ENCODE data around the gene LONP2.

The LONP2 gene

DNA sequence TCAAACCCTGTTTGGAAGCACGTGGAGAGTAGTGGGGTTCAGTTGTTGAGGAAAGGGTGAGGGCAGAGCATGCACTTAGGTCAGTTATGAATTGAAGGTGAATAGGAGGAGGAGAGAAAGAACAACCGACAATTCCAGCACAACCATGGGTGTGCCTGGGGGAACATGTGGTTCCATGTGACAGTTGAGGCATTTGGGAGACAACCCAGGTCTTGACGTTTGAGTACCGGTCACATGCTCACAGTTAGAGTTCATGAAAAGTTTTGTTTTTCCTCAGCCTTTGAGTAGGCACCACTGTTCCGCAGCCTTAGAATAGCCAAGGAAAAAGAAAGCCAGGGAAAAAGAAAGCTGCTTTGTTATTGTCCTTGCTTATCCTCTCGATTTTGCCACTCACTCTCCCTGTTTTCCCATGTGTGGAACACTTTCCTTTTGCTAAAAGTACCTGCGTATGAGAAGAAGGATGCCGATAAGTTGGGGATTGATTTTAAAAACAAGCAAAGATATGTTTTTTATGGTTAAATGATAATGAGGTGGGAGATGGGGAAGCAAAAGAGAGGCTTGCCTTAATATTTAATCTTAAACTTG is 28.8 kb downstream of the LONP2 start:
- Histone ChIP-seq H3K36me3 (peaks cover 3 to 14% (median 10%) of the 10 kb centered on the region in 3 donors), H3K27me3 (no peaks in the 10 kb centered on the region), H3K4me1 (peaks cover 0 to 24% (median 14%) of the 10 kb centered on the region in 4 donors), H3K4me3 (peak overlapping the region; percentile 23 to 24), H3K27ac (peak overlapping the region; percentile 77 to 81), H3K9me3 (no peaks in the 10 kb centered on the region)
- intact Hi-C loops (cut with DNase I; ENCODE audit: low total_unique reads) = no loop called here
- TF ChIP-seq CTCF (IDR thresholded peaks at IDR 0.05) = no peak
- DNase-seq = peak; percentile 46 to 80

DNA sequence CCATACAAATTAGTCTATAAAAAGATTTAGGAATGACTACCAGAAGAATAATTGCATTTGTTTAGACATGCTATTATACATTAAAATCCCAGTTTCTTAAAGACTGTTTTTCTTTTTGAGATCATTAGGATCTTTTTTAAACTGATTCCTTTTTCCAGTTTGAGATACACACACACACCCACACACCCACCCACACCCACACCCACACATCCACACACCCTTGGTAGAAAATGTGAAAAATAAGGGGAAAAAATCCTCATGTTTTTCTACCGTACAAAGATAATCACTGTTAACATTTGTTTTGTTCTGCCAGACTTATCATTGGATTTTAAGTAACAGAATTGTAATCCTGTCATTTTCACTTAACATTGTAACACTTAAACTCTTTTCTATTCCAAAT is 30.4 kb downstream of the LONP2 start:
- Histone ChIP-seq H3K27ac (peak overlapping the region in 1 of 2 donors; percentile 81), H3K9me3 (no peaks in the 10 kb centered on the region), H3K4me3 (no peak overlapping the region), H3K4me1 (peaks cover 0 to 29% (median 16%) of the 10 kb centered on the region in 4 donors), H3K27me3 (no peaks in the 10 kb centered on the region), H3K36me3 (peaks cover 3 to 11% (median 10%) of the 10 kb centered on the region in 3 donors)
- no peak for DNase-seq
- TF ChIP-seq CTCF (IDR thresholded peaks at IDR 0.05) = no peak
- intact Hi-C loops (cut with DNase I; ENCODE audit: low total_unique reads) = no loop called here

GRCh38 chr16:48276102-48276501 is 32.0 kb downstream of the LONP2 start:
- intact Hi-C loops (cut with DNase I; ENCODE audit: low total_unique reads) = no loop called here
- no peak for TF ChIP-seq CTCF (IDR thresholded peaks at IDR 0.05)
- Histone ChIP-seq H3K4me3 (no peak overlapping the region), H3K27me3 (no peaks in the 10 kb centered on the region), H3K27ac (peak overlapping the region; percentile 7 to 17), H3K4me1 (peaks cover 0 to 35% (median 21%) of the 10 kb centered on the region in 4 donors), H3K9me3 (no peaks in the 10 kb centered on the region), H3K36me3 (peaks cover 0 to 3% (median 0%) of the 10 kb centered on the region in 3 donors)
- no peak for DNase-seq

DNA sequence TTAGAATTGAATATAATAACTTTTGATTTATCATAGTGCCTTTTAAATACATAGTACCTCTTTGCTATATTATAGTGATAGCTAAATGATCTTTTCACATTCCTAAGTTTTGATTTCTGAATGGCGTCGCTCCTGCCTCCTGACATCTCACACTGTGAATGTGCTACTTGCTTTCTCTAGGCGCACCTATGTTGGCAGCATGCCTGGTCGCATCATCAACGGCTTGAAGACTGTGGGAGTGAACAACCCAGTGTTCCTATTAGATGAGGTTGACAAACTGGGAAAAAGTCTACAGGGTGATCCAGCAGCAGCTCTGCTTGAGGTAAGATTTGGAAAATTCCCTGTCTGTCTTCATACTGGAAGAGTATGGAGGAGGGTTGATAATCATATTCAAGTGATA is 33.1 kb downstream of the LONP2 start:
- Histone ChIP-seq H3K36me3 (peaks cover 0 to 3% (median 0%) of the 10 kb centered on the region in 3 donors), H3K27me3 (no peaks in the 10 kb centered on the region), H3K4me1 (peaks cover 0 to 27% (median 16%) of the 10 kb centered on the region in 4 donors), H3K4me3 (no peak overlapping the region), H3K9me3 (no peaks in the 10 kb centered on the region), H3K27ac (no peak overlapping the region)
- DNase-seq = no peak
- TF ChIP-seq CTCF (IDR thresholded peaks at IDR 0.05) = no peak
- intact Hi-C loops (cut with DNase I; ENCODE audit: low total_unique reads) = no loop called here

DNA sequence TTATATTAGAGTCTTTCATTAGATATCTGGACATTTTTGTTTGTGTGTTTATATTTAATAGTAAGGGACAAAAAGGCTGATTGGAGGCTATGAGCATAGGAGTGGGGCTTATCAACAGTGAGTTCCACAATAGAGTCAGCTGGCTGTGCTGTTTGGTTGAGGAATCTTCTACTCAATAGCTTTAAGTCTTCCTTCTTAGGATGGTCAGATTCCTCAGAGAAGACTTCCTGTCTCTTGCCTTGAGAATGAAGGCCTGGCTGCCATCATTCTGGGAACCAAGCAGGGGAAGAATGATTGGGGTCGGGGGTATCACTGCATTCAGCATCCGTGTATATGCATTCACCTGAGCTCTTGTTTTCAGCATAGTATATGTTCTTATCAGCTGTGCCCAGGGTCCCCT is 35.1 kb downstream of the LONP2 start:
- Histone ChIP-seq H3K9me3 (no peaks in the 10 kb centered on the region), H3K27ac (no peak overlapping the region), H3K27me3 (no peaks in the 10 kb centered on the region), H3K4me1 (peaks cover 0 to 24% (median 13%) of the 10 kb centered on the region in 4 donors), H3K4me3 (no peak overlapping the region), H3K36me3 (peaks cover 0 to 5% (median 3%) of the 10 kb centered on the region in 3 donors)
- no peak for DNase-seq
- intact Hi-C loops (cut with DNase I; ENCODE audit: low total_unique reads) = no loop called here
- TF ChIP-seq CTCF (IDR thresholded peaks at IDR 0.05) = no peak
